Testis (tissue), 2 donors: ENCODE results near the gene TRIM7.

Experiments used
- CTCF ChIP-seq, 3 experiments: fragments of 450-650 bp in 2 of 3; fragments of 200-600 bp in 1 of 3; sonication (generic) in 1 of 3; IDR thresholded peaks; one replicate each; pipeline ENCODE4 v1.5.1; 2016 to 2019; ENCODE audit warnings: antibody characterized with exemption in 3 of 3, mild to moderate bottlenecking in 2 of 3, moderate library complexity in 1 of 3
- POLR2A ChIP-seq: fragments of 450-650 bp; IDR thresholded peaks from one replicate; pipeline ENCODE4 v1.6.1; 2017; ENCODE audit warnings: antibody characterized with exemption, mild to moderate bottlenecking, moderate library complexity

DNA sequence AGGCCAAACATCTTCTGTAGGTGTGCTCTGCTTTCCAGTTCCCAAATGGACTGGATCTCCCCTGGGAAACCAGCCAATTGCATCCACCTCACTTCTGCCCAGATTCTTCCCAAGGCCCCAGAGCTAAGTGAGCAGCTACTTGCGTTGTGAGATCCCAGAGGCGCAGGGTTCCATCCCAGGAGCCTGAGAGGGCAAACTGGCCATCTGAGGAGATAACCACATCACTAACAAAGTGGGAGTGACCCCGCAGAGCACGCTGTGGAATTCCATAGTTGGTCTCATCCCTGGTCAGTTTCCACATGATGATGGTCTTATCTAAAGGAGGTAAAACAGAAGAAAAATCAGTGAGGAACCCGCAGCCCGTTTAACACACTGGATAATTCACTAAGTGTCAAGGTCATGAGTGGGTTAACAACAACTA lies 37.0 kb upstream of the TRIM7 start:
- TF ChIP-seq CTCF (IDR thresholded peaks at IDR 0.05) (no peak), POLR2A (no peak)
